ENCODE measurements around the gene MRPS14. TPM values are rescaled to one million over a fixed set of nuclear protein-coding genes. Genes with fewer than 3 reads are reported as not detected.

The MRPS14 gene
- total RNA-seq, 6 donors from 2014 or later = 11.5 to 28.9 (median 18.8) TPM

DNA sequence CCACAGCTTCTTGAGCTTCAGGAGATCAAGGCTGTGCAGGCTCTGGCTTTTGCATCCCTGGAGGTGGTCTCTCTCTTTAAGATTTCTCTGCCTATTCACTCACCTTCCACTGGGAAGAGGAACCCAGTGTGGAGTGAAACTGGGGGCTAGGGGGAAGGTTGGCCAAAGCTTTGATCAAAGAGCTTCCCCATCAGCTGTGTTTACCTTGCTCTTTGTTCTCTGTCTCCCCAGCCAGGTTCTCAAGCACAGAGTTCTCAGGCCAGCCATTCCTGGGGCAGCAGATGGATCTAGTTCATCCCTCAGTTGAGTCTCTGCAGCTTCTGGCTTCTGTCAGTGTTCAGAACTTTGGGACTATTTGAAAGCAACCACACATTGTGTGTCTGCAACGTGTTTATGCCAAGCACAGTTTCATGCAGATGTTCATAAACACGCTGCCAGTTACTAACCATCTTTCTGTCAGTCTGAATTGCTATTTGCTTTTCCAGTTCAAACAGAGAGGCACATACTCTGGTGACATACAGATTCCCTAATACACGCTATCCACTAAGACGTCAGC is 17.2 kb upstream of the MRPS14 start:
- H3K27ac ChIP-seq = no peak overlapping the region
- 68 to 89% methylated on average over 4 of the region's 4 CpGs for WGBS, 2 donors
- no peak overlapping the region for H3K4me3 ChIP-seq
- no peaks in the 10 kb centered on the region for H3K27me3 ChIP-seq
- DNase-seq = no peak
- H3K36me3 ChIP-seq = no peaks in the 10 kb centered on the region
- no peaks in the 10 kb centered on the region for H3K9me3 ChIP-seq
- ATAC-seq (ENCODE audit: low FRiP score in 2 of 2) = no peak
- no peak for TF ChIP-seq POLR2A (IDR thresholded peaks at IDR 0.05)
- no peak for TF ChIP-seq EP300 (IDR thresholded peaks at IDR 0.05)
- TF ChIP-seq CTCF (IDR thresholded peaks at IDR 0.05) = no peak
- no peak for TF ChIP-seq POLR2AphosphoS5 (IDR thresholded peaks at IDR 0.05)
- H3K4me1 ChIP-seq = no peaks in the 10 kb centered on the region

GRCh38 chr1:175037416-175037815 is 14.2 kb upstream of the MRPS14 start:
- Histone ChIP-seq H3K4me3 (no peak overlapping the region), H3K36me3 (no peaks in the 10 kb centered on the region), H3K27me3 (no peaks in the 10 kb centered on the region), H3K27ac (no peak overlapping the region), H3K4me1 (no peaks in the 10 kb centered on the region), H3K9me3 (no peaks in the 10 kb centered on the region)
- ATAC-seq (ENCODE audit: low FRiP score in 2 of 2) (no peak), DNase-seq (no peak)
- WGBS, 2 donors = 63 to 71% methylated on average over 7 of the region's 7 CpGs
- TF ChIP-seq CTCF (IDR thresholded peaks at IDR 0.05) (no peak), EP300 (IDR thresholded peaks at IDR 0.05) (no peak), POLR2AphosphoS5 (IDR thresholded peaks at IDR 0.05) (no peak), POLR2A (IDR thresholded peaks at IDR 0.05) (no peak)

GRCh38 chr1:175036476-175036875 is 13.3 kb upstream of the MRPS14 start:
- H3K36me3 ChIP-seq = no peaks in the 10 kb centered on the region
- H3K27ac ChIP-seq = no peak overlapping the region
- H3K4me1 ChIP-seq = no peaks in the 10 kb centered on the region
- H3K27me3 ChIP-seq = no peaks in the 10 kb centered on the region
- H3K4me3 ChIP-seq = no peak overlapping the region
- DNase-seq = no peak
- no peaks in the 10 kb centered on the region for H3K9me3 ChIP-seq
- TF ChIP-seq POLR2AphosphoS5 (IDR thresholded peaks at IDR 0.05) = no peak
- TF ChIP-seq EP300 (IDR thresholded peaks at IDR 0.05) = no peak
- TF ChIP-seq POLR2A (IDR thresholded peaks at IDR 0.05) = no peak
- TF ChIP-seq CTCF (IDR thresholded peaks at IDR 0.05) = no peak
- ATAC-seq (ENCODE audit: low FRiP score in 2 of 2) = no peak
- WGBS, 2 donors = 78 to 80% methylated on average over 3 of the region's 3 CpGs

DNA sequence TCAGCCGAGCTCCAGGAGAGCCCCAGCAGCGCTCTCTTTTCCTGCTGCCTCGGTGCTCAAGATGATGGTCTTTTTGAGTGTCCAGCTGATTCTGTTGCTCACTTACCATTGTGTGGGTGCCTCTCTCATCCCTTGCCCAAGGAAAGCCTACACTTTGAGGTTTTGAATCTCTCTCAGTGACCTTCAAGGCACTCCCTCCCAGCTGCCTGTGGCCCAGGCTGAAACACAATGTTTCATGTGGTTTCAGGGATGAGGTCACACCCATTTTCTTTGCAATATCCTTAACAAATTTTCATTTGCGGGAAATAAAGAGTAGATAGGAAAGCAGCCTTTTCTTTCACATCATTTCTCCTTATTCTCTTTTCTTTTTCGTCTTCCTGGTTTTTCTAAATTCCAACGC is 12.6 kb upstream of the MRPS14 start:
- H3K27ac ChIP-seq = no peak overlapping the region

More for the DNA sequence above, 12.6 kb upstream of the MRPS14 start:
- H3K27me3 ChIP-seq = no peaks in the 10 kb centered on the region
- no peaks in the 10 kb centered on the region for H3K9me3 ChIP-seq
- 88 to 94% methylated on average over 5 to 6 of the region's 6 CpGs for WGBS, 2 donors
- H3K4me3 ChIP-seq = no peak overlapping the region
- H3K36me3 ChIP-seq = no peaks in the 10 kb centered on the region
- TF ChIP-seq POLR2A (IDR thresholded peaks at IDR 0.05) (no peak), EP300 (IDR thresholded peaks at IDR 0.05) (no peak), POLR2AphosphoS5 (IDR thresholded peaks at IDR 0.05) (no peak), CTCF (IDR thresholded peaks at IDR 0.05) (no peak)
- DNase-seq = no peak
- ATAC-seq (ENCODE audit: low FRiP score in 2 of 2) = no peak
- H3K4me1 ChIP-seq = no peaks in the 10 kb centered on the region
